Cerebellar nuclear complex (tissue), 1 donor: ENCODE results near the gene MYT1.
A peak's percentile ranks its signal among the peaks of the same experiment; 100 is the strongest.
"Not testable (repeated sequence)": the region's sequence is repeated elsewhere in the genome, so short reads cannot be mapped to it uniquely, and the experiment has no call there.

ENCODE experiments used
- DNase-seq, 2 experiments: peaks; one replicate each; lab custom pipeline; 2025; lab: John Stamatoyannopoulos, UW

The MYT1 gene

DNA sequence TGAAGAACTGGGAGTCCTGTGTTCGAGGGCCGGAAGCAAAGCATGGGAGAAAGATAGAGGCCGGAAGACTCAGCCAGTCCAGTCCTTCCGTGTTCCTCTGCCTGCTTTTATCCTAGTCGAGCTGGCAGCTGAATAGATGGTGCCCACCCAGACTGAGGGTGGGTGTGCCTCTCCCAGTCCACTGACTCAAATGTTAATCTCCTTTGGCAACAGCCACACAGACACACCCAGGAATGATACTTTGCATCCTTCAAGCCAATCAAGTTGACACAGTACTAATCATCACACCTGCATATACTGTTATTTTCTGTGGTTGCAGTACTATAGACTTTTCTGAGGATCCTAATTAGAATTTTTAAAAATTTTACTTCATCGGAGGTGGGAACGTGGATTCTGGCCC lies 112.6 kb downstream of the MYT1 start:
- no peak for DNase-seq

DNA sequence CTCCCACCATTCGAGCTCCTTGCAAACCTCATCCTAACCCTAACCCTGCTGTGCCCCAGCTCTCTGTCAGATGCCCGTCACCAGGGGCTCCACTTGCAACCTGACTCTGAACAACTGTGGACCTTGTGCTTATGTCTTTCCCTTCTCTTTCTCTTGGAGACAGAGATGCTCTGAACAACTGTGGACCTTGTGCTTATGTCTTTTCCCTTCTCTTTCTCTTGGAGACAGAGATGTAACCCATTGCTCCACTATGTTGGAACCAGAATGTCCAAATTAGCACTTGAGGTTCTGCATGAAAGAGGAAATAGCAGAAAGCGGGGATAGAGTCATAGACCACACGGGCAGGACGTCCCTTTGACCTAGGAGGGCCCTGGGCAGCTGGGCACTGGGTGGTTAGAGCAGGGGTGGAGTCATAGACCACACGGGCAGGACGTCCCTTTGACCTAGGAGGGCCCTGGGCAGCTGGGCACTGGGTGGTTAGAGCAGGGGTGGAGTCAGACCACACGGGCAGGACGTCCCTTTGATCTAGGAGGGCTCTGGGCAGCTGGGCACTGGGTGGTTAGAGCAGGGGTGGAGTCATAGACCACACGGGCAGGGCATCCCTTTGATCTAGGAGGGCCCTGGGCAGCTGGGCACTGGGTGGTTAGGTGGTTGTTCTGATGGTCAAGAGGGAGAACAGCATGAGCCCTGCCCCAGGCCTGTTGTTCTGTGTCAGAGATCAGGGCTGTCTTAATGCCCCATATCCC lies 113.5 kb downstream of the MYT1 start:
- DNase-seq = no peak

DNA sequence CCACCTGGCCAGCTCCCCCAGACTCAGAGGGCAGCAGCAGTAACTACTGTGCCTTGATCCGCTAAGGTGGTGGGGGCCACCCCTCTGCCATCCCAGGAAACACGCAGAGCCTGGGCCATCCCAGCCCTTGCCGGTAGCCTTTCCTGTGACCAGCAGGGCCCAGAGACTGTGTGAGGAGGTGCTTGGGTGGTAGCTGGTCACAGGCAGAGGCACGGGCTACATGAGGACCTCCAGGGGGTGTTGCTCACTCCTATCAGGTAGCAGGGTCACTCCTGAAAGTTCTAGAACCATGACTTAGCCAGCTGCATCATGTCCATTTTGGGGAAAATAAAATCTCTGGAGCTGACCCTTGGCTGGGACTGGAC lies 114.0 kb downstream of the MYT1 start:
- DNase-seq = no peak

DNA sequence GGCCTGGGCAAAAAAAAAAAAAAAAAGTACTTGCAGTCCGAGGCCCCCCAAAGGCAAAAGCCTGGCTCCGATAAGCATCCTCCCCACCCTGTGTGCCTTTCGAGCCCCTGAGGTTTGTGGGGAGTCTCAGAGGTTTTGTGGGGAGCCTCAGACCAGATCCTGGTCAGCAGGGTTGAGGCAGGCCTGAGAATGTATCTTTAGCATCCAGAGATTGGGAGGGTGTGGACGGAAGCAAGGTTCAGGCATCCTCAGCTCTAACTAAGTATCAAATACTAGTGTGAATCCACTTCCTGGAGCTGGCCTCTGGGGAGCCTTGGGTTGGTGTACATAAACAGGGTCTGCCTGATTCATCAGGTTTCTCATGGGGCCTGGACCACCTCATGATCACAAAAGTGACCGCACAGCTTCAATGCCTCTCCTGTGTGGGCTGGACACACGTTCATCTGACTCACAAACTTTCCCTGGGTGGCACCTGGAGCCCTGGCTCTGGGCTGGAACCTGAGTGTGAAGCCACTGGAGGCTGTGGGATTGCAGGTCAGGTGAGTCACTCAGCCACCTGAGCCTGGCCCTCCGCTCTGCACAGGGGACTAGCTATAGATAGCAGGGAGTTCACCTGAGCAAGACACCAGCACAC lies 115.7 kb downstream of the MYT1 start:
- no peak for DNase-seq

DNA sequence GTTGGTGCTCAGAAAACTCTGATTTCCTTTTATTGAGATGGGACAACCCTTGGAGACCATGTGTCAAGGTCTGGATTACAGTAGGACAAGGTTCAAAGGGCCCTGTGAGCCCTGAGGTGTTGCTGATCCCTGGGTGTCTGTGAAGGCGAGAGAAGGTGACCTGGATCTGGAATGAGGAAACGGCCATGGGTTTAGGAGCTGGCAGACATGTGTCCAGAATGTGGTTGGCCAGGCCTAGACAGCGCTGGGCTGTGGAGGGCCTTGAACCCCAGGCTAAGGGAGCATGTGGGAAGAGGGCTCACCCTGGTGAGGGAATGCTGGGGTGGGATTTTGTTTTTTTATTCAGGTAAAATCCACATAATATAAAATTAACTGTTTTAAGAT lies 116.2 kb downstream of the MYT1 start:
- DNase-seq = no peak

DNA sequence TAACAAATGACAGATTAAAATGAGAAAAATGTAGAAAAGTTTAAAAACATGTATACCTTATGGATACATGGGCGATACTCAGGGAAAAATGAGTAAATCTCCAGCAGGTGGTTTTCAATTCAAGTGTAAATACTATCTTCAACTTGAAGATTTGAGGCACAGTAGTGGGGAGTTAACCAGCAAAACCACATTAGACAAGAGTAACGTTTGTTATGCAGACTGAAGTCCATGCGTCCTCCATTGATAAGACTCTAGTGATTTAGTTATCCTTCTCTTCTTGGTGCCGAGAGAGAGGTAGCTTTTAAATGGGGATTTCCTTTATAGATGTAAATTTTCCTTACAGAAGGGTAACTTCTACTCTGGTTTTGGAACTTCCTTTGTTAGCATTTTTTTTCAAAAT lies 119.4 kb downstream of the MYT1 start:
- no peak for DNase-seq

DNA sequence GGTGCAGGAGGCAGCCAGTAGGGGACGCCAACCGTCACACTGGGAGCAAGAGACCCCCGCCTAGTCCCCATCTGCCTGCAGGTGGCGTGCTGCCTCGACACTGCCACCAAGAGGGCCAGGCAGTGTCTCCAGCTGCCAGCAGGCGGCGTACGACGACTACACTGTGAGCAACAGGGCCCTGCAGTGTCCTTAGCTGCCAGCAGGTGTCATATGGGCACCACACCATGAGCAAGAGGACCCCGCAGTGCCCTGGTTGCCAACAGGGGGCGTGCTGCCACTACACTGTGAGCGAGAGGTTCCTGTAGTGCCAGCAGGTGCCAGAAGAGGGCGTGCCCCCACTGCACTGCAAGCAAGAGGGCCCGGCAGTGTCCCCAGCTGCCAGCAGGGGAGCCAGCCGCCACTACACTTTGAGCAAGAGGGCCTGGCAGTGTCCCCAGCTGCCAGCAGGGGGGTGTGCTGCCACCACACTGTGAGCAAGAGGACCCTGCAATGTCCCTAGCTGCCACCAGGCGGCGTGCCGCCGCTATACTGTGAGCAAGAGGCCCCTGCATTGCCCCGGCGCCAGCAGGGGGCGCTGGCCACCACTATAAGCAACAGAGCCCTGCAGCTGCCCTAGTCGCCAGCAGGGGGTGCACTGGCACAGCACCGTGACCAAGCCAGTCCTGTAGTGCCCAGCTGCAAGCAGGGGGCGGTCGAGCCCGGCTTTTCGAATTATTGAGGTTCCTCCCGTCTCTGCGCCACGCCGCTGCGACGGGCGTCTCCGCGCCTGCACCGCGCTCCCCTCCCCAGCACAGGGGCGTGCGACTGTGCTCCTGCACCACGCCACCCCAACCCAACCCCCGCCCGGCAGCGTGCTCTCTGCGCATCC lies 121.6 kb downstream of the MYT1 start:
- DNase-seq = peak in 1 of 2 experiments; percentile 24

DNA sequence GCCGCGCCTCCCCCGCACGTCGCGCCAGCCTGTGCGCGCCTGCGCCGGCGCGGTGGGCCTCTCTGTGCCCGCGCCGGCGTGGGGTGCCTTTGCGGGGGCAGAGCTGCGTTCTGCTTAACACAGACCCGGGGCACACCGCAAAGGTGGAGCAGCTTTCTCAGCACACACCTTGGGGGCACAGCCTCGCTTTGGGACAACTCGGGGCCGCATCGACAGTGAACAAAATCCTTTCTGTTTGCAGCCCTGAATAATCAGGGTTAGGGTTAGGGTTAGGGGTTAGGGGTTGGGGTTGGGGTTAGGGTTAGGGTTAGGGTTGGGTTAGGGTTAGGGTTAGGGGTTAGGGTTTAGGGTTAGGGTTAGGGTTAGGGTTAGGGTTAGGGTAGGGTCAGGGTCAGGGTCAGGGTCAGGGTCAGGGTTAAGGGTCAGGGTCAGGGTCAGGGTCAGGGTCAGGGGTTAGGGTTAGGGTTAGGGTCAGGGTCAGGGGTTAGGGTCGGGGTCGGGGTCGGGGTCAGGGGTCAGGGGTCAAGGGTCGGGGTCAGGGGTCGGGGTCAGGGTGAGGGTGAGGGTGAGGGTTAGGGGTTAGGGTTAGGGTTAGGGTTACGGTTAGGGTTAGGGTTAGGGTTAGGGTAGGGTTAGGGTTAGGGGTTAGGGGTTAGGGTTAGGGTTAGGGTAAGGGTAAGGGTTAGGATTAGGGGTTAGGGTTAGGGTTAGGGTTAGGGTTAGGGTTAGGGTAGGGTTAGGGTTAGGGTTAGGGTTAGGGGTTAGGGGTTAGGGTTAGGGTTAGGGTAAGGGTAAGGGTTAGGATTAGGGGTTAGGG lies 122.4 kb downstream of the MYT1 start:
- not testable (repeated sequence) for DNase-seq

DNA sequence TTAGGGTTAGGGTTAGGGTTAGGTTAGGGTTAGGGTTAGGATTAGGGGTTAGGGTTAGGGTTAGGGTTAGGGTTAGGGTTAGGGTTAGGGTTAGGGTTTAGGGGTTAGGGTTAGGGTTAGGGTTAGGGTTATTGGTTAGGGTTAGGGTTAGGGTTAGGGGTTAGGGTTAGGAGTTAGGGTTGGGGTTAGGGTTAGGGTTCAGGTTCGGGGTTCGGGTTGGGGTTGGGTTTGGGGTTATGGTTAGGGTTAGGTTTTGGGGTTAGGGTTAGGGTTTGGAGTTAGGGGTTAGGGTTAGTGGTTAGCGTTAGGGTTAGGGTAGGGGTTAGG lies 123.0 kb downstream of the MYT1 start:
- DNase-seq = not testable (repeated sequence)
